ENCODE results near the gene TUBB2B.

DNA sequence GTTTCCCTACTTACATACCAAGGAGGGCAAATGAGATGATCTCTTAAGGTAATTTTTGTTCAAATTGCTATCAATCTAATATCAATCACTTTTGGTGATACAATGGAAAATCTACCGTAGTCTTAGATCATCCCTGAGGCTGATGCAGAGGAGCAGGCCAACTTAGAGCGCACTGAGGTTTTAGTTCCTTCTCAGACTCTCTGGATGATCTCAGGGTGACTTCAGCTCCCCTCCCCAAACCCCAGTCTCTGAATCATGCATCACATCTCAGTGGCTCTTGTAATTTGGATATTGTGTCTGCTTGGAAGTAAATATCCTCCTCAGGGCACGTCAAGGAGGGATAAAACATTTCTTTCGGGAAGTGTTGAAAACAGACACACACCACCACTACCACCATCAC, 5.9 kb downstream of the TUBB2B start:
- TF ChIP-seq CREB5 (CRISPR knock-in tag; IDR thresholded peaks at IDR 0.05), result no peak
- no peak for TF ChIP-seq EZH2 (IDR thresholded peaks at IDR 0.05; ENCODE audit: borderline replicate concordance, low read depth, low read length)
- TF ChIP-seq, protein P1, sequence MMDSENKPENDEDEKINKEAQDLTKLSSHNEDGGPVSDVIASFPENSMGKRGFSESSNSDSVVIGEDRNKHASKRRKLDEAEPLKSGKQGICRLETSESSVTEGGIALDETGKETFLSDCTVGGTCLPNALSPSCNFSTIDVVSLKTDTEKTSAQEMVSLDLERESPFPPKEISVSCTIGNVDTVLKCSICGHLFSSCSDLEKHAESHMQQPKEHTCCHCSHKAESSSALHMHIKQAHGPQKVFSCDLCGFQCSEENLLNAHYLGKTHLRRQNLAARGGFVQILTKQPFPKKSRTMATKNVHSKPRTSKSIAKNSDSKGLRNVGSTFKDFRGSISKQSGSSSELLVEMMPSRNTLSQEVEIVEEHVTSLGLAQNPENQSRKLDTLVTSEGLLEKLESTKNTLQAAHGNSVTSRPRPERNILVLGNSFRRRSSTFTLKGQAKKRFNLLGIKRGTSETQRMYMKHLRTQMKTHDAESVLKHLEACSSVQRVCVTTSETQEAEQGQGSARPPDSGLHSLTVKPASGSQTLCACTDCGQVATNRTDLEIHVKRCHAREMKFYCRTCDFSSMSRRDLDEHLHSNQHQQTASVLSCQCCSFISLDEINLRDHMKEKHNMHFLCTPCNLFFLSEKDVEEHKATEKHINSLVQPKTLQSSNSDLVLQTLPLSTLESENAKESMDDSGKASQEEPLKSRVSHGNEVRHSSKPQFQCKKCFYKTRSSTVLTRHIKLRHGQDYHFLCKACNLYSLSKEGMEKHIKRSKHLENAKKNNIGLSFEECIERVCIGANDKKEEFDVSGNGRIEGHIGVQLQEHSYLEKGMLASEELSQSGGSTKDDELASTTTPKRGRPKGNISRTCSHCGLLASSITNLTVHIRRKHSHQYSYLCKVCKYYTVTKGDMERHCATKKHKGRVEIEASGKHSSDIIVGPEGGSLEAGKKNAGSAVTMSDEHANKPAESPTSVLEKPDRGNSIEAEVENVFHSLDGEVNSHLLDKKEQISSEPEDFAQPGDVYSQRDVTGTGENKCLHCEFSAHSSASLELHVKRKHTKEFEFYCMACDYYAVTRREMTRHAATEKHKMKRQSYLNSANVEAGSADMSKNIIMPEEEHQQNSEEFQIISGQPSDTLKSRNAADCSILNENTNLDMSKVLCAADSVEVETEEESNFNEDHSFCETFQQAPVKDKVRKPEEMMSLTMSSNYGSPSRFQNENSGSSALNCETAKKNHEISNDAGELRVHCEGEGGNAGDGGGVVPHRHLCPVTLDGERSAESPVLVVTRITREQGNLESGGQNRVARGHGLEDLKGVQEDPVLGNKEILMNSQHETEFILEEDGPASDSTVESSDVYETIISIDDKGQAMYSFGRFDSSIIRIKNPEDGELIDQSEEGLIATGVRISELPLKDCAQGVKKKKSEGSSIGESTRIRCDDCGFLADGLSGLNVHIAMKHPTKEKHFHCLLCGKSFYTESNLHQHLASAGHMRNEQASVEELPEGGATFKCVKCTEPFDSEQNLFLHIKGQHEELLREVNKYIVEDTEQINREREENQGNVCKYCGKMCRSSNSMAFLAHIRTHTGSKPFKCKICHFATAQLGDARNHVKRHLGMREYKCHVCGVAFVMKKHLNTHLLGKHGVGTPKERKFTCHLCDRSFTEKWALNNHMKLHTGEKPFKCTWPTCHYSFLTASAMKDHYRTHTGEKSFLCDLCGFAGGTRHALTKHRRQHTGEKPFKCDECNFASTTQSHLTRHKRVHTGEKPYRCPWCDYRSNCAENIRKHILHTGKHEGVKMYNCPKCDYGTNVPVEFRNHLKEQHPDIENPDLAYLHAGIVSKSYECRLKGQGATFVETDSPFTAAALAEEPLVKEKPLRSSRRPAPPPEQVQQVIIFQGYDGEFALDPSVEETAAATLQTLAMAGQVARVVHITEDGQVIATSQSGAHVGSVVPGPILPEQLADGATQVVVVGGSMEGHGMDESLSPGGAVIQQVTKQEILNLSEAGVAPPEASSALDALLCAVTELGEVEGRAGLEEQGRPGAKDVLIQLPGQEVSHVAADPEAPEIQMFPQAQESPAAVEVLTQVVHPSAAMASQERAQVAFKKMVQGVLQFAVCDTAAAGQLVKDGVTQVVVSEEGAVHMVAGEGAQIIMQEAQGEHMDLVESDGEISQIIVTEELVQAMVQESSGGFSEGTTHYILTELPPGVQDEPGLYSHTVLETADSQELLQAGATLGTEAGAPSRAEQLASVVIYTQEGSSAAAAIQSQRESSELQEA (IDR thresholded peaks at IDR 0.05; ENCODE audit: low read depth), result no peak
- no peak for TF ChIP-seq RBM22 (IDR thresholded peaks at IDR 0.05; ENCODE audit: low read depth, low read length, poor library complexity, severe bottlenecking)
- TF ChIP-seq SRF (CRISPR knock-in tag; IDR thresholded peaks at IDR 0.05), result no peak
- no peak for TF ChIP-seq ZNF311 (CRISPR knock-in tag; IDR thresholded peaks at IDR 0.05)
- TF ChIP-seq PCBP1 (IDR thresholded peaks at IDR 0.05; ENCODE audit: low read depth, low read length, poor library complexity, severe bottlenecking), result no peak
- TF ChIP-seq ELF4 (CRISPR knock-in tag; IDR thresholded peaks at IDR 0.05), result no peak
- TF ChIP-seq MYBL2 (IDR thresholded peaks at IDR 0.05; ENCODE audit: low read depth), result no peak
- no peak for TF ChIP-seq MYBL2 (CRISPR knock-in tag; IDR thresholded peaks at IDR 0.05; ENCODE audit: borderline replicate concordance)
